Measurements from ENCODE around the gene PLEKHH1. TPM values are rescaled to one million over a fixed set of nuclear protein-coding genes. Genes with fewer than 3 reads are reported as not detected.

PLEKHH1 gene
- total RNA-seq, 2 experiments from 2014 or later: 4.8 to 6.7 TPM

- TF ChIP-seq CTCF (IDR thresholded peaks at IDR 0.05): no peak
These were observed 16.6 kb downstream of the PLEKHH1 start for GRCh38 chr14:67549734-67550133.

GRCh38 chr14:67551123-67551522, 18.0 kb downstream of the PLEKHH1 start:
- ATAC-seq (no peak), DNase-seq (no peak)
- CTCF ChIA-PET: interaction anchor here (0.8 to 2.7 kb wide), 4 partner anchors 15 to 124 kb away, joined by 3 to 13 read pairs (median 7); no protein-coding TSS in a partner anchor
- Mint-ChIP-seq H3K27ac (no peak overlapping the region), H3K4me3 (no peak overlapping the region), H3K9me3 (no peaks in the 10 kb centered on the region), H3K4me1 (ENCODE audit: low read depth) (no peaks in the 10 kb centered on the region), H3K36me3 (ENCODE audit: low read depth) (no peaks in the 10 kb centered on the region), H3K27me3 (no peaks in the 10 kb centered on the region)
- POLR2A ChIA-PET: no interaction called here
- TF ChIP-seq CTCF (IDR thresholded peaks at IDR 0.05): no peak
- intact Hi-C loops (cut with micrococcal nuclease): no loop called here

More at GRCh38 chr14:67549734-67550133, 16.6 kb downstream of the PLEKHH1 start:
- no peaks in the 10 kb centered on the region for H3K36me3 Mint-ChIP-seq (ENCODE audit: low read depth)
- H3K4me1 Mint-ChIP-seq (ENCODE audit: low read depth): no peaks in the 10 kb centered on the region
- H3K9me3 Mint-ChIP-seq: no peaks in the 10 kb centered on the region
- no peak overlapping the region for H3K27ac Mint-ChIP-seq
- no peak overlapping the region for H3K4me3 Mint-ChIP-seq
- H3K27me3 Mint-ChIP-seq: no peaks in the 10 kb centered on the region
- DNase-seq: no peak
- ChIA-PET CTCF (interaction anchor here (2.3 to 2.7 kb wide), 2 partner anchors 23 to 122 kb away, joined by 9 to 13 read pairs; no protein-coding TSS in a partner anchor), POLR2A (interaction anchor here (0.5 to 0.7 kb wide), 2 partner anchors 10 to 239 kb away, joined by 3 read pairs; no protein-coding TSS in a partner anchor)
- intact Hi-C loops (cut with micrococcal nuclease): no loop called here
- ATAC-seq: no peak

GRCh38 chr14:67551940-67552339, 18.9 kb downstream of the PLEKHH1 start:
- H3K9me3 Mint-ChIP-seq: no peaks in the 10 kb centered on the region
- no peak for DNase-seq
- no peak overlapping the region for H3K4me3 Mint-ChIP-seq
- no peak overlapping the region for H3K27ac Mint-ChIP-seq
- H3K4me1 Mint-ChIP-seq (ENCODE audit: low read depth): peaks cover 1% of the 10 kb centered on the region
- ATAC-seq: no peak
- no peaks in the 10 kb centered on the region for H3K27me3 Mint-ChIP-seq
- ChIA-PET CTCF (interaction anchor here (0.8 to 2.7 kb wide), 3 partner anchors 15 to 25 kb away, joined by 3 to 9 read pairs (median 5); no protein-coding TSS in a partner anchor), POLR2A (interaction anchor here (0.6 kb wide), 1 partner anchor 411 kb away, joined by 4 read pairs; no protein-coding TSS in a partner anchor)
- H3K36me3 Mint-ChIP-seq (ENCODE audit: low read depth): no peaks in the 10 kb centered on the region
- no peak for TF ChIP-seq CTCF (IDR thresholded peaks at IDR 0.05)
- intact Hi-C loops (cut with micrococcal nuclease): no loop called here

GRCh38 chr14:67553547-67553946, 20.5 kb downstream of the PLEKHH1 start:
- Mint-ChIP-seq H3K36me3 (ENCODE audit: low read depth) (no peaks in the 10 kb centered on the region), H3K4me3 (no peak overlapping the region), H3K4me1 (ENCODE audit: low read depth) (peaks cover 3% of the 10 kb centered on the region), H3K27me3 (no peaks in the 10 kb centered on the region), H3K9me3 (no peaks in the 10 kb centered on the region), H3K27ac (no peak overlapping the region)
- ChIA-PET CTCF (interaction anchor here (0.6 to 1.7 kb wide), 2 partner anchors 19 to 28 kb away, joined by 3 to 11 read pairs; no protein-coding TSS in a partner anchor), POLR2A (no interaction called here)
- ATAC-seq: no peak
- DNase-seq: no peak
- TF ChIP-seq CTCF (IDR thresholded peaks at IDR 0.05): no peak
- intact Hi-C loops (cut with micrococcal nuclease): no loop called here

- Mint-ChIP-seq H3K27ac (no peak overlapping the region), H3K4me1 (ENCODE audit: low read depth) (peaks cover 3% of the 10 kb centered on the region), H3K9me3 (no peaks in the 10 kb centered on the region), H3K27me3 (no peaks in the 10 kb centered on the region), H3K36me3 (ENCODE audit: low read depth) (no peaks in the 10 kb centered on the region), H3K4me3 (no peak overlapping the region)
- no peak for DNase-seq
- ATAC-seq: no peak
- ChIA-PET POLR2A (interaction anchor here (1.0 kb wide), 2 partner anchors 15 to 17 kb away, joined by 3 to 4 read pairs; no protein-coding TSS in a partner anchor), CTCF (interaction anchor here (0.5 to 3.2 kb wide), 4 partner anchors 13 to 127 kb away, joined by 3 to 14 read pairs (median 8); no protein-coding TSS in a partner anchor)
- TF ChIP-seq CTCF (IDR thresholded peaks at IDR 0.05): no peak
- intact Hi-C loops (cut with micrococcal nuclease): no loop called here
These were observed 21.3 kb downstream of the PLEKHH1 start for GRCh38 chr14:67554341-67554740.
